ENCODE results near the gene WDTC1.

Gene WDTC1

DNA sequence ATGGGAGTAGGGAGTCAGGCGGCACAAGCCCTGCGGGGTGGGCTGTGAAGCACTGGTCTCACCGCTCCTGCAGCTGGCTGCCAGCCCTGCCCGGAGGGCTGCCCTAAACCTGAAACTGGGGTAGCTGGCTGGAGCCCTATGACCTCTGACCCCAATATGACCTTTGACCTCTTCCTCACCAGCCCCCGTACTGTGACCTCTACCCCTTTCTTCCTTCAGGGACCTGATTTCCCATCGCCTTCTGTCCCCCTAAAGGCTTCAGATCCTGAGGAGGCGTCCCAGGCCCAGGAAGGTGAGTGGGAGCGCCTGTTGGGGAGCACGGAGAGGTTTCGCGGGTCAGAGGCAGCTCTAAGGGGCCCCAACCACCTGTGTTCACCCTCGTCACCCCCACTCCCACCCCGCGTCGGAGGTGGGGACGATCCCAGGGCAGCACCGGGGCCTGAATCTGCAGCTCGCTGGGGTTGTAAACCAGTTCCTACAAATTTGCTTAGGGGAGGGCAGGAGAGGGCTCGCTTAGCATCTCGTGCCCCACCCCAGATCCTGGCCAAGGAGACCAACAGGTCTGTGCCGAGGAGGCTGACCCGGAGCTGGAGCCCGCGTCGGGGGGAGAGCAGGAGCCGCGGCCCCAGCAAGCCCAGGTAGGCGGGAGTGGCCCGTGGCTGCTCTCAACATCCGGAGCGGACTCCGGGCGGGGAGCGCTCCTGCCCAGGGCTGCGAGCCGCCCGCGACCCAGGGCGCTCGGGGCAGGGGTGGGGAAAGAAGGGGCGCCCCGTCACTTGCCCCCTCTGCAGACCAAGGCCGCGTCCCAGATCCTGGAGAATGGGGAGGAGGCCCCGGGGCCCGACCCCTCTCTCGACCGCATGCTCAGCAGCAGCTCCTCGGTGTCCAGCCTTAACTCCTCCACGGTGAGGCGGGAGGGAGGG, 114.7 kb downstream of the WDTC1 start:
- TF ChIP-seq, protein P1, sequence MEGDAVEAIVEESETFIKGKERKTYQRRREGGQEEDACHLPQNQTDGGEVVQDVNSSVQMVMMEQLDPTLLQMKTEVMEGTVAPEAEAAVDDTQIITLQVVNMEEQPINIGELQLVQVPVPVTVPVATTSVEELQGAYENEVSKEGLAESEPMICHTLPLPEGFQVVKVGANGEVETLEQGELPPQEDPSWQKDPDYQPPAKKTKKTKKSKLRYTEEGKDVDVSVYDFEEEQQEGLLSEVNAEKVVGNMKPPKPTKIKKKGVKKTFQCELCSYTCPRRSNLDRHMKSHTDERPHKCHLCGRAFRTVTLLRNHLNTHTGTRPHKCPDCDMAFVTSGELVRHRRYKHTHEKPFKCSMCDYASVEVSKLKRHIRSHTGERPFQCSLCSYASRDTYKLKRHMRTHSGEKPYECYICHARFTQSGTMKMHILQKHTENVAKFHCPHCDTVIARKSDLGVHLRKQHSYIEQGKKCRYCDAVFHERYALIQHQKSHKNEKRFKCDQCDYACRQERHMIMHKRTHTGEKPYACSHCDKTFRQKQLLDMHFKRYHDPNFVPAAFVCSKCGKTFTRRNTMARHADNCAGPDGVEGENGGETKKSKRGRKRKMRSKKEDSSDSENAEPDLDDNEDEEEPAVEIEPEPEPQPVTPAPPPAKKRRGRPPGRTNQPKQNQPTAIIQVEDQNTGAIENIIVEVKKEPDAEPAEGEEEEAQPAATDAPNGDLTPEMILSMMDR (IDR thresholded peaks at IDR 0.05; ENCODE audit: low read length, missing control alignments): no peak
- H3K4me3 ChIP-seq (replicated peaks; ENCODE audit: low read depth, low read length): peak overlapping the region; percentile 43
- DNase-seq (ENCODE audit: low read depth): no peak

DNA sequence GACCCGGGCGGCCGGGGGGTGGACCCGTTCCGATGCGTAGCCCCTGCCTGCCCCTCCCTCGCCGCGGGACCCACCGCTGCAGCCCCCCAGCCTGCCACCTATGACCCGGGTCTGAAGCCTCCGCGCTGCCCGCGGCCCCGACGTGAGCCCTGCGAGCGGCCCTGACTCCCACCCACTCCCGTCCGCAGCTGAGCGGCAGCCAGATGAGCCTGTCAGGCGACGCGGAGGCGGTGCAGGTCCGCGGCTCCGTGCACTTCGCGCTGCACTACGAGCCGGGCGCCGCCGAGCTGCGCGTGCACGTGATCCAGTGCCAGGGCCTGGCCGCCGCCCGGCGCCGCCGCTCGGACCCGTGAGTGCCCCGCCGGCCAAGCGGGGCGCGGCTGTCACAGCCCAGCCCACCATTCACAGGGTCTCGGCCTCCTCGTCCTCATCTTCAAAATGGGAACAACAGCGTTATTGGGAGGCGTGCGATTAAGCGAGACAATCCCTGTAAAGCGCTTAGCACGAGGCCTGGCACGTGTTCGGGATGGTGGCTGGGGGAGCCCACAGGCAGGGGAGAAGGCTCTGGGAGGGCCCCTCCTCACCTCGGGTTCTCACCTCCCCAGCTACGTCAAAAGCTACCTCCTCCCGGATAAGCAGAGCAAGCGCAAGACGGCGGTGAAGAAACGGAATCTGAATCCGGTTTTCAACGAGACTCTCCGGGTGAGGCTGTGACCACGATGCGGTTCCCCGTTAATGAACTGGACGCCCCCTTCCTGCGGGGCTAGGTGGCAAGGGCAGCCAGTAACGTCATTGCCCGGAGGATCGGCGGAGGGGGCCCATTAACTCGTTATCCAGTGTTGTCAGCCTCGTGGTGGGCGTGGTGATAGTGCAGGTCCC, 115.6 kb downstream of the WDTC1 start:
- TF ChIP-seq, protein P1 (IDR thresholded peaks at IDR 0.05; ENCODE audit: low read length, missing control alignments): no peak
- DNase-seq (ENCODE audit: low read depth): peak; percentile 76
- peak overlapping the region; percentile 43 for H3K4me3 ChIP-seq (replicated peaks; ENCODE audit: low read depth, low read length)

DNA sequence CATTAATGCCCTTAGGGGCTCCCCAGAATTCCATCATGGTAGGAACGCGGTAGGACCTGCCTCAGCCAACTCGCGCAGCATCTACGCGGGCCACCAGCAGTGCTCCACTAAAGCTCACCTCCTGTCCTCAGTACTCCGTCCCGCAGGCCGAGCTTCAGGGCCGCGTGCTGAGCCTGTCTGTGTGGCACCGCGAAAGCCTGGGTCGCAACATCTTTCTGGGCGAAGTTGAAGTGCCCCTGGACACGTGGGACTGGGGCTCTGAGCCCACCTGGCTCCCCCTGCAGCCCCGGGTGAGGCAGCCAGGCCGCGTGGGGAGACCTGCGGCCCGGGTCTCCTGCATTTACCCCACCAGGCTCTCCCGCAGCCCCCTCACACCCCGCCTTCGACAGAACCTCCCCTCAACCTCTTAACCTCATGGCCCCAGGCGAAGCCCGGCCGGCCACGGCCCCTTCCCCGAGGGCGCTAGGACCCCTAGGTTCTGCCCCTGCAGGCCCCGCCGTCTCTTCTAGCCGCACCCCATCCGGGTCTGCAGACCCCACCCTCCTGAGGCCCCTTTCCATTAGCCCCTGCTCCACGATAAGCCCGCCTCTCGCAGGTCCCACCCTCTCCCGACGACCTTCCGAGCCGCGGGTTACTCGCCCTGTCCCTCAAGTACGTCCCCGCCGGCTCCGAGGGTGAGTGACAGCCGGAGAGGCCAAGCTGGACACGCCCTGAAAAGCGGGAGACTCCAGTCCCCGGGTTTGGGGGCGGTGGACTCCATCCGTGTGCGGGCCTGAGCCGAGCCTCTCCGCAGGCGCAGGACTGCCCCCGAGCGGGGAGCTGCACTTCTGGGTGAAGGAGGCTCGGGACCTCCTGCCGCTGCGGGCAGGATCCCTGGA, 116.5 kb downstream of the WDTC1 start:
- no peak overlapping the region for H3K4me3 ChIP-seq (replicated peaks; ENCODE audit: low read depth, low read length)
- TF ChIP-seq, protein P1 (IDR thresholded peaks at IDR 0.05; ENCODE audit: low read length, missing control alignments): no peak

DNA sequence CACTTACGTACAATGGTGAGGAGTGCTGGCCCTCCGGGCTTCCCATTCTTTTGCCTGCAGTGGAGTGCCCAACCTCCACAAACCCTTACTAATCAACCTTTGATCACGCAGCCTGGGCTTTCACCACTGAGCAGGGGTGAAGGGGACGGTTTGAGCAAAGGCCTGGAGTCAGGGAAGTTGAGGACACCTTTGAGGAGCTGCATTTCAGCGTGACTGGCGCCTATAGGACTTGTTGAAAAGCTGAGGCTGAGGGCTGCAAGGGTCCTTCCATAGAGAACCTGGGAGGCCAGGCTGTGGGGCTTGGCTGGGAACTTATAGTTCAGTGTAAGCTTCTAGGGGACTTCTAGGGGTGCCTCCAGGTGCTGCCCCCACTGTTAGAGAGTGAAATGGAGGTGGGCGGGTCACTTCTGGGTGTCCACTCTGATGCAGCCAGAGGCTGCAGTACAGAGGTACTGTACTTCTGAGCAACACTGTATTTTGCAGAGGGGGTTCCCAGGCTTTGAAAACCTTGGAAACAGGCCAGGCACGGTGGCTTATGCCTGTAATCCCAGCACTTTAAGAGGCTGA, 117.2 kb downstream of the WDTC1 start:
- TF ChIP-seq, protein P1 (IDR thresholded peaks at IDR 0.05; ENCODE audit: low read length, missing control alignments): no peak

More for the DNA sequence above, 116.5 kb downstream of the WDTC1 start:
- DNase-seq (ENCODE audit: low read depth): no peak

DNA sequence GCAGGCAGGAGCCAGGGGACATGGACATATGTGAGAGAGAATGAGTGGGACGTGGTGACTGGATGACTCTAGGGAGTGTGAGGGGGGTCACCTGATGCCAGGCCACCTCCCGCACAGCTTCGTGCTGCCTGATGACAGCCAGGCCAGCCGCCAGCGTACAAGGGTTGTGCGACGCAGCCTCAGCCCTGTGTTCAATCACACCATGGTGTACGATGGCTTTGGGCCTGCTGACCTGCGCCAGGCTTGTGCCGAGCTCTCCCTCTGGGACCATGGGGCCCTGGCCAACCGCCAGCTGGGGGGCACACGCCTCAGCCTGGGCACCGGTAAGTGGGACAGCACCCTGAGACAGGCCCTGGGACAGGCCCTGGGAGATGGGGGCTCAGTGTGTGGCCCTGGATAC, 118.7 kb downstream of the WDTC1 start:
- H3K4me3 ChIP-seq (replicated peaks; ENCODE audit: low read depth, low read length): no peak overlapping the region
- DNase-seq (ENCODE audit: low read depth): no peak
- TF ChIP-seq, protein P1 (IDR thresholded peaks at IDR 0.05; ENCODE audit: low read length, missing control alignments): no peak

More for the DNA sequence above, 117.2 kb downstream of the WDTC1 start:
- no peak overlapping the region for H3K4me3 ChIP-seq (replicated peaks; ENCODE audit: low read depth, low read length)
- no peak for DNase-seq (ENCODE audit: low read depth)

DNA sequence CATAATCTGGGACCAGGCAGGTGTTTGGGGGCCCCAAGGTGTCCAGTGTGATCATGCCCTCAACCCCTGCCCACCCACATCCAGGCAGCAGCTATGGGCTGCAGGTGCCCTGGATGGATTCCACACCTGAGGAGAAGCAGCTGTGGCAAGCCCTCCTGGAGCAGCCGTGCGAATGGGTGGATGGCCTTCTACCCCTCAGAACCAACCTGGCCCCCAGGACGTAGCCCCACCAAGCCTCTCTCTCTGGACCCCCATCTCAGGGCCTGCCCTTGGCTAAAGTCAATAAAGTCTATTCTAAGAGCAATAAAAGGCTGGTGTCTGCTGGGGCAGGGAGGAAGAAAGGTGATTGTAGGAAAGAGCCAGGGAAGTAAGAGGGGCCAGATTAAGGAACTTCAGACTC, 119.2 kb downstream of the WDTC1 start:
- TF ChIP-seq, protein P1 (IDR thresholded peaks at IDR 0.05; ENCODE audit: low read length, missing control alignments): no peak
- DNase-seq (ENCODE audit: low read depth): no peak
- H3K4me3 ChIP-seq (replicated peaks; ENCODE audit: low read depth, low read length): no peak overlapping the region
